ENCODE measurements around the gene LIN37. TPM values are rescaled to one million over a fixed set of nuclear protein-coding genes. Genes with fewer than 3 reads are reported as not detected.

LIN37 gene
- polyA plus RNA-seq, 1 donor (not counting 4 experiments of a cell fraction or from before 2014, with no cell fraction given) = 6.7 TPM

DNA sequence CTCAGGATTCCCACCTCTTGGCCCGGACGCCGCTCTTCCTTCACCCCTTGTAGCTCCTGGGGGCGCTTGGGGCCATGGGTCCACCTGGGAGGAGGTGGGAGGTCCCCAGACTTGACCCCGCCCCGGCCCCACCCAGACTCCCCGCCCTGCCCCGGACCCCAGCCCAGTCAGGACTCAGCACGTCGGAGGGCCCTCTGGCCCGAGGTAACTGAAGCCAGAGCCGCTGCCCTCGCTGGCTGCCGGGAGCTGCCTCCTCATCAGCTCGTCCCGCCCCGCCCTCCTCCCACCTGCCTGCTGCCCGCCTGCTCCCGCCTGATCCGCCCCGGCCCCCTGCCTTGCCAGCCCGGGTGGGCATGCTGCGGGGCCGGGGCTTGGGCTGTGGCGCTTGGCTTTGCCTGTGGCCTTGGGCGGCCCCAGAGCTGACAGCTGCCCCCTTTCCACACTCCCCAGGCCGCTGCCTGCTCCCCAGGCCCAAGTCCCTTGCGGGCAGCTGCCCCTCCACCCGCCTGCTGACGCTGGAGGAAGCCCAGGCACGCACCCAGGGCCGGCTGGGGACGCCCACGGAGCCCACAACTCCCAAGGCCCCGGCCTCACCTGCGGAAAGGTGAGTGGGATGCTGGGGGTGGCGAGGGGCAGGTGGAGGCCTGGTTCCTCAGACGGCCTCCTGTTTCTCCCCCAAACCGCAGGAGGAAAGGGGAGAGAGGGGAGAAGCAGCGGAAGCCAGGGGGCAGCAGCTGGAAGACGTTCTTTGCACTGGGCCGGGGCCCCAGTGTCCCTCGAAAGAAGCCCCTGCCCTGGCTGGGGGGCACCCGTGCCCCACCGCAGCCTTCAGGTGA lies 36.3 kb downstream of the LIN37 start:
- Histone ChIP-seq H3K9ac (ENCODE audit: control insufficient read depth, extremely low read depth, insufficient read depth, low read length) (no peak overlapping the region), H3K4me2 (ENCODE audit: control insufficient read depth, extremely low read depth, insufficient read depth, low read depth, low read length) (no peak overlapping the region), H3K79me2 (ENCODE audit: control insufficient read depth, insufficient read depth, low read length) (no peaks in the 10 kb centered on the region), H2AFZ (ENCODE audit: control insufficient read depth, low read length) (no peak overlapping the region), H3K36me3 (ENCODE audit: control insufficient read depth in 2 of 2, extremely low read depth in 1 of 2, insufficient read depth in 2 of 2, low read length in 2 of 2) (no peaks in the 10 kb centered on the region), H3K4me1 (ENCODE audit: control insufficient read depth, extremely low read depth, insufficient read depth, low read length) (no peaks in the 10 kb centered on the region), H3K9me3 (ENCODE audit: control insufficient read depth, low read depth, low read length) (no peaks in the 10 kb centered on the region), H3K27me3 (ENCODE audit: control insufficient read depth, extremely low read depth, insufficient read depth, low read length) (no peaks in the 10 kb centered on the region), H3K9me1 (ENCODE audit: control insufficient read depth, extremely low read depth, insufficient read depth, low read length) (no peaks in the 10 kb centered on the region), H3K27ac (ENCODE audit: control insufficient read depth, insufficient read depth, low read length) (no peak overlapping the region), H4K20me1 (ENCODE audit: control insufficient read depth, extremely low read depth, insufficient read depth, low read length) (peaks cover 2% of the 10 kb centered on the region), H3K4me3 (ENCODE audit: control insufficient read depth in 2 of 3, extremely low read depth in 1 of 3, insufficient read depth in 2 of 3, low read depth in 1 of 3, low read length in 3 of 3) (no peak overlapping the region)
- TF ChIP-seq CTCF (optimal IDR thresholded peaks at IDR 0.05 in 1 of 3, IDR thresholded peaks at IDR 0.05 in 1 of 3, conservative IDR thresholded peaks at IDR 0.05 in 1 of 3; ENCODE audit: extremely low read depth in 1 of 3, insufficient read depth in 2 of 3, low read length in 3 of 3) (no peak), EZH2 (IDR thresholded peaks at IDR 0.05; ENCODE audit: low read length) (no peak)
- no peak for FAIRE-seq
- no peak for DNase-seq (ENCODE audit: low read depth, low spot score)
- dilution Hi-C loops (cut with MboI; ENCODE audit: extremely low pct_ligation_motif_present, low sequenced_read_pairs) = no loop called here

DNA sequence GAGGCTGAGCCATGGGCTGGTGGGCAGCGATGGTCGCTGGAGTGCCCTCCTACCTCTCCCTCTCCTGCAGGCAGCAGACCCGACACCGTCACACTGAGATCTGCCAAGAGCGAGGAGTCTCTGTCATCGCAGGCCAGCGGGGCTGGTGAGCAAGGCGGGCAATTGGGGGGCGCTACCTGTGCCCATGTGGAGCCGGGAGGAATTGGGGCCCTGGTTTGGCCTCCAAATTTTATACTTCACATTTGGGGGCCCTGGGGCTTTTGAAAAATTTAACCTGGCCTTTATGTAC lies 36.9 kb downstream of the LIN37 start:
- Histone ChIP-seq H3K27me3 (ENCODE audit: control insufficient read depth, extremely low read depth, insufficient read depth, low read length) (no peaks in the 10 kb centered on the region), H3K9me3 (ENCODE audit: control insufficient read depth, low read depth, low read length) (no peaks in the 10 kb centered on the region), H3K36me3 (ENCODE audit: control insufficient read depth in 2 of 2, extremely low read depth in 1 of 2, insufficient read depth in 2 of 2, low read length in 2 of 2) (no peaks in the 10 kb centered on the region), H2AFZ (ENCODE audit: control insufficient read depth, low read length) (no peak overlapping the region), H3K4me1 (ENCODE audit: control insufficient read depth, extremely low read depth, insufficient read depth, low read length) (no peaks in the 10 kb centered on the region), H3K9me1 (ENCODE audit: control insufficient read depth, extremely low read depth, insufficient read depth, low read length) (no peaks in the 10 kb centered on the region), H3K79me2 (ENCODE audit: control insufficient read depth, insufficient read depth, low read length) (no peaks in the 10 kb centered on the region), H3K4me3 (ENCODE audit: control insufficient read depth in 2 of 3, extremely low read depth in 1 of 3, insufficient read depth in 2 of 3, low read depth in 1 of 3, low read length in 3 of 3) (no peak overlapping the region), H3K9ac (ENCODE audit: control insufficient read depth, extremely low read depth, insufficient read depth, low read length) (no peak overlapping the region), H4K20me1 (ENCODE audit: control insufficient read depth, extremely low read depth, insufficient read depth, low read length) (peaks cover 2% of the 10 kb centered on the region), H3K4me2 (ENCODE audit: control insufficient read depth, extremely low read depth, insufficient read depth, low read depth, low read length) (no peak overlapping the region), H3K27ac (ENCODE audit: control insufficient read depth, insufficient read depth, low read length) (no peak overlapping the region)
- DNase-seq (ENCODE audit: low read depth, low spot score) (no peak), FAIRE-seq (no peak)
- dilution Hi-C loops (cut with MboI; ENCODE audit: extremely low pct_ligation_motif_present, low sequenced_read_pairs) = no loop called here
- TF ChIP-seq CTCF (optimal IDR thresholded peaks at IDR 0.05 in 1 of 3, IDR thresholded peaks at IDR 0.05 in 1 of 3, conservative IDR thresholded peaks at IDR 0.05 in 1 of 3; ENCODE audit: extremely low read depth in 1 of 3, insufficient read depth in 2 of 3, low read length in 3 of 3) (no peak), EZH2 (IDR thresholded peaks at IDR 0.05; ENCODE audit: low read length) (no peak)
